NB4 (cell line): ENCODE measurements around the gene CDH22.

ENCODE experiments used
- DNase-seq: peaks from one replicate; pipeline ENCODE4 v3.0.0; 2010; ENCODE audit warnings: low read depth
- H3K4me3 ChIP-seq: one replicate; pipeline ENCODE4 v1.5.1; 2011; ENCODE audit warnings: mild to moderate bottlenecking, low read depth, low read length, moderate library complexity
- CTCF ChIP-seq: IDR thresholded peaks from one replicate; pipeline ENCODE4 v1.5.1; 2012; ENCODE audit warnings: low read depth, low read length
- MAX ChIP-seq: IDR thresholded peaks from 2 replicates; pipeline ENCODE4 v1.6.1; 2011; ENCODE audit warnings: low read depth, low read length
- MYC ChIP-seq: IDR thresholded peaks from 2 replicates; pipeline ENCODE4 v1.6.1; 2011; ENCODE audit warnings: low read depth, low read length
- POLR2A ChIP-seq: IDR thresholded peaks from 2 replicates; pipeline ENCODE4 v1.6.1; 2011; ENCODE audit warnings: mild to moderate bottlenecking; ENCODE audit not compliant: insufficient read length; ENCODE audit errors: extremely low read depth

The CDH22 gene

GRCh38 chr20:46306743-46307138 is 1.6 kb downstream of the CDH22 start:
- no peak for DNase-seq
- TF ChIP-seq MAX (no peak), POLR2A (no peak), CTCF (no peak), MYC (no peak)
- no peak overlapping the region for H3K4me3 ChIP-seq

GRCh38 chr20:46305973-46306360 is 2.3 kb downstream of the CDH22 start:
- TF ChIP-seq MYC, result no peak
- no peak for TF ChIP-seq MAX
- TF ChIP-seq CTCF, result no peak
- no peak for TF ChIP-seq POLR2A
- no peak overlapping the region for H3K4me3 ChIP-seq
- DNase-seq, result no peak

GRCh38 chr20:46305331-46305972 is 2.8 kb downstream of the CDH22 start:
- H3K4me3 ChIP-seq, result no peak overlapping the region
- TF ChIP-seq MYC (no peak), CTCF (no peak), MAX (no peak), POLR2A (no peak)
- DNase-seq, result no peak

GRCh38 chr20:46304852-46305251 is 3.4 kb downstream of the CDH22 start:
- TF ChIP-seq CTCF, result no peak
- no peak overlapping the region for H3K4me3 ChIP-seq
- DNase-seq, result no peak

- DNase-seq, result no peak
- H3K4me3 ChIP-seq, result no peak overlapping the region
- TF ChIP-seq CTCF, result no peak
- TF ChIP-seq MAX, result no peak
Measured at GRCh38 chr20:46304361-46304760, 3.9 kb downstream of the CDH22 start.
